Measurements from ENCODE around the gene PSME3IP1. TPM values are rescaled to one million over a fixed set of nuclear protein-coding genes. Genes with fewer than 3 reads are reported as not detected.
"Not testable (repeated sequence)": the region's sequence is repeated elsewhere in the genome, so short reads cannot be mapped to it uniquely, and the experiment has no call there.

The PSME3IP1 gene
- total and polyA plus RNA-seq, 9 donors, result 38.0 to 147 (median 59.3) TPM

- TF ChIP-seq CTCF (IDR thresholded peaks at IDR 0.05), result no peak
- TF ChIP-seq EP300 (IDR thresholded peaks at IDR 0.05), result no peak
- TF ChIP-seq POLR2A (IDR thresholded peaks at IDR 0.05), result no peak
- no peak overlapping the region for H3K4me3 ChIP-seq
- WGBS, 3 donors, result 25 to 53% (median 33%) methylated on average over 1 of the region's 1 CpG
These were observed 17.6 kb upstream of the PSME3IP1 start for GRCh38 chr16:57203451-57203850.

GRCh38 chr16:57202095-57202886, 16.5 kb upstream of the PSME3IP1 start:
- Histone ChIP-seq H3K27ac (no peak overlapping the region), H3K4me3 (no peak overlapping the region), H3K27me3 (no peaks in the 10 kb centered on the region), H3K4me1 (ENCODE audit: insufficient read depth) (no peaks in the 10 kb centered on the region), H3K36me3 (no peaks in the 10 kb centered on the region), H3K9me3 (no peaks in the 10 kb centered on the region)
- DNase-seq, result no peak
- no peak for TF ChIP-seq POLR2A (IDR thresholded peaks at IDR 0.05)
- no peak for TF ChIP-seq CTCF (IDR thresholded peaks at IDR 0.05)
- no peak for TF ChIP-seq EP300 (IDR thresholded peaks at IDR 0.05)
- intact Hi-C loops (cut with DNase I), result no loop called here
- WGBS, 3 donors, result 88 to 90% (median 89%) methylated on average over 7 of the region's 7 CpGs

More at GRCh38 chr16:57203451-57203850, 17.6 kb upstream of the PSME3IP1 start:
- intact Hi-C loops (cut with DNase I), result no loop called here
- Histone ChIP-seq H3K36me3 (no peaks in the 10 kb centered on the region), H3K27ac (no peak overlapping the region), H3K4me1 (ENCODE audit: insufficient read depth) (no peaks in the 10 kb centered on the region), H3K27me3 (no peaks in the 10 kb centered on the region), H3K9me3 (no peaks in the 10 kb centered on the region)
- no peak for DNase-seq

- H3K36me3 ChIP-seq; H3K9me3 ChIP-seq; H3K27ac ChIP-seq; H3K4me3 ChIP-seq; DNase-seq; H3K27me3 ChIP-seq; H3K4me1 ChIP-seq (ENCODE audit: insufficient read depth); intact Hi-C loops (cut with DNase I): not testable (repeated sequence)
- 89 to 98% (median 97%) methylated on average over 11 to 26 of the region's 27 CpGs for WGBS, 3 donors
These were observed 15.1 kb upstream of the PSME3IP1 start for GRCh38 chr16:57200926-57201325.

- H3K27ac ChIP-seq; H3K36me3 ChIP-seq; H3K27me3 ChIP-seq; DNase-seq; intact Hi-C loops (cut with DNase I); H3K9me3 ChIP-seq; H3K4me1 ChIP-seq (ENCODE audit: insufficient read depth); H3K4me3 ChIP-seq: not testable (repeated sequence)
- WGBS, 3 donors, result 94 to 96% (median 95%) methylated on average over 7 to 11 of the region's 24 CpGs
These were observed 14.5 kb upstream of the PSME3IP1 start for GRCh38 chr16:57200321-57200720.

- DNase-seq, result no peak
- TF ChIP-seq POLR2A (IDR thresholded peaks at IDR 0.05) (no peak), EP300 (IDR thresholded peaks at IDR 0.05) (no peak), CTCF (IDR thresholded peaks at IDR 0.05) (no peak)
- Histone ChIP-seq H3K4me3 (no peak overlapping the region), H3K36me3 (no peaks in the 10 kb centered on the region), H3K9me3 (no peaks in the 10 kb centered on the region), H3K27me3 (no peaks in the 10 kb centered on the region), H3K4me1 (ENCODE audit: insufficient read depth) (peaks cover 2% of the 10 kb centered on the region), H3K27ac (no peak overlapping the region)
- intact Hi-C loops (cut with DNase I), result no loop called here
- 83 to 86% (median 84%) methylated on average over 3 of the region's 3 CpGs for WGBS, 3 donors
These were observed 10.9 kb upstream of the PSME3IP1 start for GRCh38 chr16:57196753-57197152.
